Activated CD4-positive, alpha-beta T cell treated with anti-CD3 and anti-CD28 coated beads, Interleukin-2, amount 10 ng/mL, durations not matched to agents 24 days and 14 days (primary cell): ENCODE data around the gene GRAMD2A. TPM values are rescaled to one million over a fixed set of nuclear protein-coding genes. Genes with fewer than 3 reads are reported as not detected.
A peak's percentile ranks its signal among the peaks of the same experiment; 100 is the strongest.

ENCODE experiments used
- DNase-seq: peaks from one replicate; pipeline ENCODE4 v3.0.0; 2022
- H3K27ac Mint-ChIP-seq: one replicate; pipeline ENCODE4 v1.8.0; 2022; ENCODE audit warnings: mild to moderate bottlenecking, mixed read lengths
- H3K27me3 Mint-ChIP-seq: one replicate; pipeline ENCODE4 v1.8.0; 2022; ENCODE audit warnings: mixed read lengths
- H3K36me3 Mint-ChIP-seq: one replicate; pipeline ENCODE4 v1.8.0; 2022; ENCODE audit warnings: low read depth, mild to moderate bottlenecking, mixed read lengths
- H3K4me1 Mint-ChIP-seq: one replicate; pipeline ENCODE4 v1.8.0; 2021; ENCODE audit warnings: mixed read lengths
- H3K4me3 Mint-ChIP-seq: one replicate; pipeline ENCODE4 v1.8.0; 2022; ENCODE audit warnings: mild to moderate bottlenecking, moderate library complexity, mixed read lengths
- H3K9me3 Mint-ChIP-seq: one replicate; pipeline ENCODE4 v1.8.0; 2021; ENCODE audit warnings: mixed read lengths
- intact Hi-C: fragments of 100-400 bp; cut with micrococcal nuclease; formaldehyde crosslinking; loops from one replicate; pipeline ENCODE4 v1.15.1; 2023
- total RNA-seq: library from RNA; stranded (reverse); gene quantifications from 2 replicates; pipeline ENCODE4 v1.2.3, GENCODE V29; 2022

The GRAMD2A gene
- total RNA-seq, 1 donor from 2014 or later, result 0.21 TPM

DNA sequence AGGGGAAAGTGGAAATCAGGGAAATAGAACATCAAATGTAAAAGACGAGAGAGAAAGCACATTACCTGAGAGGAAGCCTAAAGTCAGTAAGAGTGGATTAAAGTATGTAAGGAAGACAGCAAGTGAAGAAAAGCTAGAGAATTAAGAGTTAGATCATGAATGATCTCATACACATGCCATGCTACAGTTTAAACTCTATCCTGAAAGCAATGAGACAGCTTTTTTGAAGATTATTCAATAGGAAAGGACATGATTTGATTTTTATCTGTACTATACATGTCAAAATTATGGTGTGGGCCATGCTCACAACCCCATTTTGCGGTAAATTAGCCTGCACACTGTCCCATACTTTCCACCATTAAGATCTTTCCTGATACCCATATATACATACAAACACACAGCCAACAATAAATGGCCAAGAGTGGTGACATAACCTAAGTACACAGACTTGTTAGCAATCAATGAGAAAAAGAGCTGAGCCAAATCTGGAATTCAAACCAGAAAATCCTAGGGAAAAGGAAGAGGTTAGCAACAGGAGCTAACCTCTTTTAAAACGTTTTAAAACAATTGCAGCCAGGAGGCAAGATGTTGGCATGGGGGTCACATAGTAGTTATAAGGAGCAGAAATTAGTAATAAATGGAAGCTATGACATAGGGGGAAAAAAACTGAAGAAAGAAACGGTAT is 84.1 kb downstream of the GRAMD2A start:
- Mint-ChIP-seq H3K27ac (peak overlapping the region; percentile 30), H3K4me3 (no peak overlapping the region), H3K36me3 (no peaks in the 10 kb centered on the region), H3K9me3 (no peaks in the 10 kb centered on the region), H3K27me3 (peaks cover 17% of the 10 kb centered on the region), H3K4me1 (peaks cover 16% of the 10 kb centered on the region)
- intact Hi-C loops, result loop anchor here (10.0 kb wide), 2 partner anchors 361 to 1881 kb away; partner anchors contain the start of genes ARIH1, PML and STOML1
- DNase-seq, result no peak

DNA sequence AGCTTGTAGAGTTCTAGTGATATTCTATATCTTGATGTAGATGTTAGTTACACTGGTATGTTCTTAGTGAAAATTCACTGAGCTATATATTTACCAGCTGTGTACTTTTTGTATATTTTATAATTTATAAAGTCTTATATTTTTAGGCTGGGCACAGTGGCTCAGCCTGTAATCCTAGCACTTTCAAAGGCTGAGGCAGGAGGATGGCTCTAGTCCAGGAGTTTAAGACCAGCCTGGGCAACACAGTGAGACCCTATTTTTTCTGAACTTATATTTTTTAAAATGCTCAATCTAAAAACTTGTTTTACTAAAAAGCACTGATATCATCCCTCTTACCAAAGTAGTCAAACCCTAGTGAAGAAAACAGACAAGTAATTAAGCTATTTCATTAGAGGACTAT is 84.8 kb downstream of the GRAMD2A start:
- H3K9me3 Mint-ChIP-seq, result no peaks in the 10 kb centered on the region
- peaks cover 17% of the 10 kb centered on the region for H3K4me1 Mint-ChIP-seq
- H3K36me3 Mint-ChIP-seq, result peaks cover 2% of the 10 kb centered on the region
- no peak overlapping the region for H3K4me3 Mint-ChIP-seq
- DNase-seq, result no peak
- intact Hi-C loops, result loop anchor here (10.0 kb wide), 2 partner anchors 362 to 1882 kb away; partner anchors contain the start of genes ARIH1, PML and STOML1
- no peak overlapping the region for H3K27ac Mint-ChIP-seq
- H3K27me3 Mint-ChIP-seq, result peaks cover 17% of the 10 kb centered on the region

DNA sequence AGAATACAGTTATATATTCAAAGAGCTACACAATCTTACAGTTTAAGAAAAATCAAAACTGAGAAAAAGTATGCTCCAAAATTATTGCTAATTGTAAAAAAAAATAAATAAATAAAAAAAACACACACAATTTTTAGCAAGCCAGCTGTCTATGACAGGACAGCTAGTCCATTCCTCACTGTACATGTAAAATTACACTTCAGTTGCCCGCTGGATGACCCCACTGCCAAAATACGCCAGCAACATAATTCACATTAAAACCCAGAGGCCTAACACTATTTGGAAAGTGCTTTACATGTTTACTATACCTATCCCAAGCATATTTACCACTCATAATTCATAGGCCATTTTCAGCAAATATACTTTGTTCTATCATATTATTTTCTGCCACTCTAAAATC is 85.5 kb downstream of the GRAMD2A start:
- Mint-ChIP-seq H3K27me3 (peaks cover 17% of the 10 kb centered on the region), H3K36me3 (peaks cover 2% of the 10 kb centered on the region), H3K4me1 (peaks cover 17% of the 10 kb centered on the region), H3K4me3 (no peak overlapping the region), H3K9me3 (no peaks in the 10 kb centered on the region), H3K27ac (no peak overlapping the region)
- intact Hi-C loops, result loop anchor here (10.0 kb wide), 2 partner anchors 363 to 1883 kb away; partner anchors contain the start of genes ARIH1, PML and STOML1
- no peak for DNase-seq

DNA sequence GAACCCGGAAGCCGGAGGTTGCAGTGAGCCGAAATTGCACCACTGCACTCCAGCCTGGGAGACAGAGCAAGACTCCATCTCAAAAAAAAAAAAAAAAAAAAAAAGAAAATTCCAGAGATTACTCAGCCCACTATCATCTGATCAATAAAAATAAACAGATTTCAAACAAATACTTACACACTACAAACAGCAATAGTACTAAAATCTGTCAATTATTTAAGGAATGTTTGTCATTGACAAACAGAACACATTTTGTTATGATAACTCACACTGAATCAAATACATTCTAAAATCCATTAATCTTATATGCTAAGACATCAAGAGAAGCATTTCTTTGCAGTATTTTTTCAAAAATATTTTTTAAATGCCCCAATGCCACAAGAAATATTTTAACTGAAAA is 87.2 kb downstream of the GRAMD2A start:
- intact Hi-C loops, result loop anchor here (10.0 kb wide), 2 partner anchors 364 to 1884 kb away; partner anchors contain the start of genes ARIH1, PML and STOML1
- DNase-seq, result no peak
- peaks cover 8% of the 10 kb centered on the region for H3K4me1 Mint-ChIP-seq
- H3K27ac Mint-ChIP-seq, result no peak overlapping the region
- H3K27me3 Mint-ChIP-seq, result peaks cover 9% of the 10 kb centered on the region
- H3K9me3 Mint-ChIP-seq, result no peaks in the 10 kb centered on the region
- H3K36me3 Mint-ChIP-seq, result peaks cover 2% of the 10 kb centered on the region
- H3K4me3 Mint-ChIP-seq, result no peak overlapping the region

Other genes starting within 250 kb of the GRAMD2A start
- 19.4 and 21.3 TPM in 2 replicates for gene MYO9A, start 79.6 kb downstream of the GRAMD2A start, total RNA-seq
- 1.5 and 1.7 TPM in 2 replicates for gene SENP8, start 79.4 kb downstream of the GRAMD2A start, total RNA-seq
- gene PKM, start 33.4 kb upstream of the GRAMD2A start, total RNA-seq, result 2,437 and 2,525 TPM in 2 replicates
- gene PARP6, start 74.8 kb upstream of the GRAMD2A start, total RNA-seq, result 69.7 and 78.6 TPM in 2 replicates
- 0.19 and 0.21 TPM in 2 replicates for gene CELF6, start 122.4 kb upstream of the GRAMD2A start, total RNA-seq
- 54.3 and 59.4 TPM in 2 replicates for gene HEXA, start 178.2 kb upstream of the GRAMD2A start, total RNA-seq
- not detected in 2 replicates for gene TMEM202, start 200.5 kb upstream of the GRAMD2A start, total RNA-seq